ENCODE results near the gene CLTCL1. TPM values are rescaled to one million over a fixed set of nuclear protein-coding genes. Genes with fewer than 3 reads are reported as not detected.
"Not testable (repeated sequence)": the region's sequence is repeated elsewhere in the genome, so short reads cannot be mapped to it uniquely, and the experiment has no call there.

CLTCL1 gene
- total RNA-seq (2014; rRNA removed; shearing (Covaris generic); ENCODE audit: low replicate concordance), result 5.0 and 12.9 TPM in 2 replicates

- peaks cover 3% of the 10 kb centered on the region; the same call in 1 of the 2 replicates for H3K27me3 ChIP-seq (ENCODE audit: low read length)
- no peaks in the 10 kb centered on the region for H3K36me3 ChIP-seq (ENCODE audit: insufficient read depth, low read length)
- H4K20me1 ChIP-seq (ENCODE audit: insufficient read depth, low read depth, low read length), result no peaks in the 10 kb centered on the region
- no peaks in the 10 kb centered on the region for H3K9me3 ChIP-seq (ENCODE audit: low read length)
- no peaks in the 10 kb centered on the region for H3K79me2 ChIP-seq (ENCODE audit: low read length)
- DNase-seq, result peak; percentile 83
- peak within 1 kb of the TSS; percentile 96 for H2AFZ ChIP-seq (ENCODE audit: low read length)
- peaks cover 25% of the 10 kb centered on the region for H3K4me1 ChIP-seq (ENCODE audit: low read length)
- H3K9me2 ChIP-seq (replicated peaks; ENCODE audit: insufficient read depth, low read length), result no peaks in the 10 kb centered on the region
- H3K9ac ChIP-seq (ENCODE audit: low read length), result peak within 1 kb of the TSS; percentile 77
- H3K4me3 ChIP-seq (ENCODE audit: low read length), result peak within 1 kb of the TSS; percentile 77
- H3K4me2 ChIP-seq (ENCODE audit: low read depth, low read length, poor library complexity, severe bottlenecking), result peak within 1 kb of the TSS; percentile 85
- no peak within 1 kb of the TSS for H3K27ac ChIP-seq (ENCODE audit: low read length)
These were observed at the start of gene CLTCL1 for GRCh38 chr22:19291580-19292457. CLTCL1 (minus strand) TSS chr22:19291719; CDS start chr22:19291641, 78 bp downstream.

- H4K20me1 ChIP-seq (ENCODE audit: insufficient read depth, low read depth, low read length), result no peaks in the 10 kb centered on the region
- H3K9ac ChIP-seq (ENCODE audit: low read length), result no peak overlapping the region
- H3K79me2 ChIP-seq (ENCODE audit: low read length), result peaks cover 18% of the 10 kb centered on the region; the same call in 1 of the 2 replicates
- H3K9me2 ChIP-seq (replicated peaks; ENCODE audit: insufficient read depth, low read length), result no peaks in the 10 kb centered on the region
- no peak overlapping the region for H3K4me2 ChIP-seq (ENCODE audit: low read depth, low read length, poor library complexity, severe bottlenecking)
- no peaks in the 10 kb centered on the region for H3K4me1 ChIP-seq (ENCODE audit: low read length)
- no peak for DNase-seq
- no peak overlapping the region for H3K4me3 ChIP-seq (ENCODE audit: low read length)
- no peak overlapping the region for H3K27ac ChIP-seq (ENCODE audit: low read length)
- peaks cover 38% of the 10 kb centered on the region for H3K9me3 ChIP-seq (ENCODE audit: low read length)
- H3K36me3 ChIP-seq (ENCODE audit: insufficient read depth, low read length), result peaks cover 92% of the 10 kb centered on the region
- H2AFZ ChIP-seq (ENCODE audit: low read length), result no peak overlapping the region
- H3K27me3 ChIP-seq (ENCODE audit: low read length), result no peaks in the 10 kb centered on the region
These were observed 45.6 kb upstream of the CLTCL1 start for GRCh38 chr22:19337137-19337536.

GRCh38 chr22:19336133-19337075, 44.9 kb upstream of the CLTCL1 start:
- H4K20me1 ChIP-seq (ENCODE audit: insufficient read depth, low read depth, low read length), result no peaks in the 10 kb centered on the region
- no peaks in the 10 kb centered on the region for H3K9me2 ChIP-seq (replicated peaks; ENCODE audit: insufficient read depth, low read length)
- H3K9ac ChIP-seq (ENCODE audit: low read length), result no peak overlapping the region
- H3K9me3 ChIP-seq (ENCODE audit: low read length), result peaks cover 38% of the 10 kb centered on the region
- no peak overlapping the region for H3K27ac ChIP-seq (ENCODE audit: low read length)
- peaks cover 95% of the 10 kb centered on the region for H3K36me3 ChIP-seq (ENCODE audit: insufficient read depth, low read length)
- no peaks in the 10 kb centered on the region for H3K27me3 ChIP-seq (ENCODE audit: low read length)
- no peak overlapping the region for H3K4me3 ChIP-seq (ENCODE audit: low read length)
- no peak for DNase-seq
- peaks cover 18% of the 10 kb centered on the region; the same call in 1 of the 2 replicates for H3K79me2 ChIP-seq (ENCODE audit: low read length)
- H3K4me2 ChIP-seq (ENCODE audit: low read depth, low read length, poor library complexity, severe bottlenecking), result no peak overlapping the region
- H2AFZ ChIP-seq (ENCODE audit: low read length), result no peak overlapping the region
- no peaks in the 10 kb centered on the region for H3K4me1 ChIP-seq (ENCODE audit: low read length)

GRCh38 chr22:19331975-19332374, 40.5 kb upstream of the CLTCL1 start:
- H3K9me3 ChIP-seq (ENCODE audit: low read length), result peaks cover 25% of the 10 kb centered on the region
- H3K36me3 ChIP-seq (ENCODE audit: insufficient read depth, low read length), result peaks cover 75% of the 10 kb centered on the region
- no peak overlapping the region for H3K9ac ChIP-seq (ENCODE audit: low read length)

GRCh38 chr22:19331474-19331873, 40.0 kb upstream of the CLTCL1 start:
- Histone ChIP-seq H3K9ac (ENCODE audit: low read length) (no peak overlapping the region), H3K27ac (ENCODE audit: low read length) (no peak overlapping the region), H3K36me3 (ENCODE audit: insufficient read depth, low read length) (peaks cover 70% of the 10 kb centered on the region), H2AFZ (ENCODE audit: low read length) (no peak overlapping the region), H3K4me3 (ENCODE audit: low read length) (no peak overlapping the region), H4K20me1 (ENCODE audit: insufficient read depth, low read depth, low read length) (no peaks in the 10 kb centered on the region), H3K4me2 (ENCODE audit: low read depth, low read length, poor library complexity, severe bottlenecking) (no peak overlapping the region), H3K9me2 (replicated peaks; ENCODE audit: insufficient read depth, low read length) (no peaks in the 10 kb centered on the region), H3K27me3 (ENCODE audit: low read length) (no peaks in the 10 kb centered on the region), H3K79me2 (ENCODE audit: low read length) (no peaks in the 10 kb centered on the region), H3K4me1 (ENCODE audit: low read length) (no peaks in the 10 kb centered on the region), H3K9me3 (ENCODE audit: low read length) (peaks cover 20% of the 10 kb centered on the region)
- DNase-seq, result no peak

More at GRCh38 chr22:19331975-19332374, 40.5 kb upstream of the CLTCL1 start:
- H3K27me3 ChIP-seq (ENCODE audit: low read length), result no peaks in the 10 kb centered on the region
- no peak overlapping the region for H2AFZ ChIP-seq (ENCODE audit: low read length)
- H3K4me1 ChIP-seq (ENCODE audit: low read length), result no peaks in the 10 kb centered on the region
- H3K9me2 ChIP-seq (replicated peaks; ENCODE audit: insufficient read depth, low read length), result no peaks in the 10 kb centered on the region
- no peaks in the 10 kb centered on the region for H4K20me1 ChIP-seq (ENCODE audit: insufficient read depth, low read depth, low read length)
- no peak overlapping the region for H3K4me2 ChIP-seq (ENCODE audit: low read depth, low read length, poor library complexity, severe bottlenecking)
- no peak overlapping the region for H3K27ac ChIP-seq (ENCODE audit: low read length)
- H3K79me2 ChIP-seq (ENCODE audit: low read length), result no peaks in the 10 kb centered on the region
- H3K4me3 ChIP-seq (ENCODE audit: low read length), result no peak overlapping the region
- DNase-seq, result no peak

GRCh38 chr22:19330865-19331418, 39.4 kb upstream of the CLTCL1 start:
- no peak overlapping the region for H3K4me3 ChIP-seq (ENCODE audit: low read length)
- no peak overlapping the region for H3K27ac ChIP-seq (ENCODE audit: low read length)
- H3K9me2 ChIP-seq (replicated peaks; ENCODE audit: insufficient read depth, low read length), result no peaks in the 10 kb centered on the region
- no peaks in the 10 kb centered on the region for H3K79me2 ChIP-seq (ENCODE audit: low read length)
- H3K36me3 ChIP-seq (ENCODE audit: insufficient read depth, low read length), result peaks cover 65% of the 10 kb centered on the region
- H2AFZ ChIP-seq (ENCODE audit: low read length), result no peak overlapping the region
- H3K9me3 ChIP-seq (ENCODE audit: low read length), result peaks cover 15% of the 10 kb centered on the region
- H3K4me2 ChIP-seq (ENCODE audit: low read depth, low read length, poor library complexity, severe bottlenecking), result no peak overlapping the region
- no peak overlapping the region for H3K9ac ChIP-seq (ENCODE audit: low read length)
- no peaks in the 10 kb centered on the region for H3K4me1 ChIP-seq (ENCODE audit: low read length)
- no peaks in the 10 kb centered on the region for H4K20me1 ChIP-seq (ENCODE audit: insufficient read depth, low read depth, low read length)
- H3K27me3 ChIP-seq (ENCODE audit: low read length), result no peaks in the 10 kb centered on the region
- DNase-seq, result no peak

GRCh38 chr22:19330205-19330604, 38.7 kb upstream of the CLTCL1 start:
- H3K27me3 ChIP-seq (ENCODE audit: low read length); H3K4me1 ChIP-seq (ENCODE audit: low read length); H4K20me1 ChIP-seq (ENCODE audit: insufficient read depth, low read depth, low read length); H3K4me3 ChIP-seq (ENCODE audit: low read length); DNase-seq; H3K9me2 ChIP-seq (replicated peaks; ENCODE audit: insufficient read depth, low read length); H3K9me3 ChIP-seq (ENCODE audit: low read length); H2AFZ ChIP-seq (ENCODE audit: low read length); H3K4me2 ChIP-seq (ENCODE audit: low read depth, low read length, poor library complexity, severe bottlenecking); H3K9ac ChIP-seq (ENCODE audit: low read length); H3K27ac ChIP-seq (ENCODE audit: low read length); H3K79me2 ChIP-seq (ENCODE audit: low read length): not testable (repeated sequence)
- peaks cover 58% of the 10 kb centered on the region for H3K36me3 ChIP-seq (ENCODE audit: insufficient read depth, low read length)
